ENCODE measurements around the gene RAB3D. TPM values are rescaled to one million over a fixed set of nuclear protein-coding genes. Genes with fewer than 3 reads are reported as not detected.

RAB3D gene
- total RNA-seq, 2 donors from 2014 or later, result 33.9 to 81.2 TPM

DNA sequence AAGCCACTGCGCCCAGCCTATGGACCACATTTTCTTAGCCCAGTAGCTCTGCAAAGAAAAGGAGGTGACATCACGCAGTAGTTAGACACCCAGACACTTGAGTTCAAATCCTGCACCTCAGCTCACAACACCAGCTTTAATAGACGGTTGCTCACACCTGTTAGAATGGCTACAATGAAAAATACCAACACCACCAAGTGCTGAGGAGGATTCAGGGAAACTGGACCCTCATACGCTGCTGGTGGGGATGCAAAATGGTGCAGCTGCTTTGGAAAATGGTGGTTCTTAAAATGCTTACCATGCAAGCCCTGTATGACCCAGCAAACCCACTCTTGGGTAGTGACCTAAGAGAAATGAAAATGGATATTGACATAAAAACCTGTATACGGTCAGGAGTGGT is 65.5 kb downstream of the RAB3D start:
- Histone ChIP-seq H3K27me3 (replicated peaks; ENCODE audit: insufficient read depth) (no peaks in the 10 kb centered on the region), H3K36me3 (no peaks in the 10 kb centered on the region), H3K4me1 (replicated peaks) (no peaks in the 10 kb centered on the region), H3K4me3 (no peak overlapping the region), H3K9me3 (no peaks in the 10 kb centered on the region), H3K27ac (no peak overlapping the region)
- TF ChIP-seq POLR2A (IDR thresholded peaks at IDR 0.05) (no peak), POLR2AphosphoS5 (IDR thresholded peaks at IDR 0.05) (no peak)
- TF ChIP-seq, protein P1, sequence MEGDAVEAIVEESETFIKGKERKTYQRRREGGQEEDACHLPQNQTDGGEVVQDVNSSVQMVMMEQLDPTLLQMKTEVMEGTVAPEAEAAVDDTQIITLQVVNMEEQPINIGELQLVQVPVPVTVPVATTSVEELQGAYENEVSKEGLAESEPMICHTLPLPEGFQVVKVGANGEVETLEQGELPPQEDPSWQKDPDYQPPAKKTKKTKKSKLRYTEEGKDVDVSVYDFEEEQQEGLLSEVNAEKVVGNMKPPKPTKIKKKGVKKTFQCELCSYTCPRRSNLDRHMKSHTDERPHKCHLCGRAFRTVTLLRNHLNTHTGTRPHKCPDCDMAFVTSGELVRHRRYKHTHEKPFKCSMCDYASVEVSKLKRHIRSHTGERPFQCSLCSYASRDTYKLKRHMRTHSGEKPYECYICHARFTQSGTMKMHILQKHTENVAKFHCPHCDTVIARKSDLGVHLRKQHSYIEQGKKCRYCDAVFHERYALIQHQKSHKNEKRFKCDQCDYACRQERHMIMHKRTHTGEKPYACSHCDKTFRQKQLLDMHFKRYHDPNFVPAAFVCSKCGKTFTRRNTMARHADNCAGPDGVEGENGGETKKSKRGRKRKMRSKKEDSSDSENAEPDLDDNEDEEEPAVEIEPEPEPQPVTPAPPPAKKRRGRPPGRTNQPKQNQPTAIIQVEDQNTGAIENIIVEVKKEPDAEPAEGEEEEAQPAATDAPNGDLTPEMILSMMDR (IDR thresholded peaks at IDR 0.05), result no peak
- intact Hi-C loops (cut with DNase I), result no loop called here
- 79% methylated on average over 5 of the region's 5 CpGs for WGBS
- DNase-seq (ENCODE audit: low spot score), result no peak

DNA sequence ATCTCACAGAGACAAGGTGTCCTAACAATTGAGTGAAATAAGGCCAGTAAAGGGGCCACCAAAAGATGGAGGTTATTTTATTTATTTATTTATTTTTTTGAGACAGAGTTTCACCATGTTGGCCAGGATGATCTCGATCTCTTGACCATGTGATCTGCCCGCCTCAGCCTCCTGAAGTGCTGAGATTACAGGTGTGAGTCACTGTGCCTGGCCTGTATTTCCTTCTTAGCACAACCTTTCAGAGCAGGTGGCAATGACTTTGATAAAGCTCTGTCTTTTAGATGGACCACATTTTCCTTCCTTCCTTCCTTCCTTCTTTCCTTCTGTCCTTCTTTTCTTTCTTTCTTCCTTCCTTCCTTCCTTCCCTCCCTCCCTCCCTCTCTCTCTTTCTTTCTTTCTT is 66.2 kb downstream of the RAB3D start:
- Histone ChIP-seq H3K9me3 (no peaks in the 10 kb centered on the region), H3K4me1 (replicated peaks) (no peaks in the 10 kb centered on the region), H3K4me3 (no peak overlapping the region), H3K27ac (no peak overlapping the region), H3K27me3 (replicated peaks; ENCODE audit: insufficient read depth) (no peaks in the 10 kb centered on the region), H3K36me3 (no peaks in the 10 kb centered on the region)
- DNase-seq (ENCODE audit: low spot score), result no peak
- intact Hi-C loops (cut with DNase I), result no loop called here
- WGBS, result 86% methylated on average over 2 of the region's 2 CpGs
- no peak for TF ChIP-seq POLR2AphosphoS5 (IDR thresholded peaks at IDR 0.05)
- TF ChIP-seq POLR2A (IDR thresholded peaks at IDR 0.05), result no peak
- TF ChIP-seq, protein P1 (IDR thresholded peaks at IDR 0.05), result no peak

Other genes starting within 250 kb of the RAB3D start
- 1 to 10 TPM in 1 of 2 donors, under 1 TPM in 1; 0.73 to 5.0 TPM for gene SPC24, start 183.9 kb downstream of the RAB3D start, total RNA-seq
- 100 to 1,000 TPM; 150 to 370 TPM for gene KANK2, start 142.1 kb downstream of the RAB3D start, total RNA-seq
- gene ANGPTL8, start 100.0 kb downstream of the RAB3D start, total RNA-seq, result not detected
- gene DOCK6, start 77.1 kb downstream of the RAB3D start, total RNA-seq, result 10 to 100 TPM; 21.6 to 38.7 TPM
- 1 to 10 TPM in 1 of 2 donors, not detected in 1; 4.2 TPM for gene TSPAN16, start 43.5 kb downstream of the RAB3D start, total RNA-seq
- 100 to 1,000 TPM; 219 to 541 TPM for gene TMEM205, start 6.6 kb upstream of the RAB3D start, total RNA-seq
- gene CCDC159, start 6.9 kb upstream of the RAB3D start, total RNA-seq, result 10 to 100 TPM; 51.5 to 52.4 TPM
- gene PLPPR2, start 15.8 kb upstream of the RAB3D start, total RNA-seq, result 10 to 100 TPM; 33.9 to 86.1 TPM
- gene SWSAP1, start 35.0 kb upstream of the RAB3D start, total RNA-seq, result 1 to 10 TPM; 4.1 to 6.3 TPM
- gene EPOR, start 44.7 kb upstream of the RAB3D start, total RNA-seq, result 1 to 10 TPM; 6.8 to 8.1 TPM
- 1 to 10 TPM; 5.1 to 8.6 TPM for gene RGL3, start 79.7 kb upstream of the RAB3D start, total RNA-seq
- 1 to 10 TPM; 1.3 to 2.7 TPM for gene ODAD3, start 95.5 kb upstream of the RAB3D start, total RNA-seq
- gene PRKCSH, start 96.0 kb upstream of the RAB3D start, total RNA-seq, result 100 to 1,000 TPM; 229 to 238 TPM
- 1 to 10 TPM in 1 of 2 donors, under 1 TPM in 1; 0.57 to 1.5 TPM for gene ELAVL3, start 141.4 kb upstream of the RAB3D start, total RNA-seq
- 10 to 100 TPM; 11.2 to 25.8 TPM for gene ZNF653, start 166.2 kb upstream of the RAB3D start, total RNA-seq
- 10 to 100 TPM; 93.0 to 94.7 TPM for gene ECSIT, start 189.5 kb upstream of the RAB3D start, total RNA-seq
- gene CNN1, start 199.2 kb upstream of the RAB3D start, total RNA-seq, result 100 to 1,000 TPM; 426 to 525 TPM
- gene ELOF1, start 219.6 kb upstream of the RAB3D start, total RNA-seq, result 10 to 100 TPM; 47.8 to 57.5 TPM
- 10 to 100 TPM; 23.3 to 59.3 TPM for gene ACP5, start 238.0 kb upstream of the RAB3D start, total RNA-seq